ENCODE measurements around the gene GALNT4. TPM values are rescaled to one million over a fixed set of nuclear protein-coding genes. Genes with fewer than 3 reads are reported as not detected.

Gene GALNT4
- total and polyA plus RNA-seq, 2 of the 13 experiments (the other 11 are each of a cell fraction or from before 2014, with no cell fraction given): 4.9 to 6.8 TPM

- no peak for TF ChIP-seq PBX3 (CRISPR knock-in tag; IDR thresholded peaks at IDR 0.05; ENCODE audit: borderline replicate concordance)
- TF ChIP-seq ZFYVE20 (CRISPR knock-in tag; IDR thresholded peaks at IDR 0.05; ENCODE audit: borderline replicate concordance, low read depth): no peak
- no peak for TF ChIP-seq HCFC1 (IDR thresholded peaks at IDR 0.05; ENCODE audit: low read depth, low read length)
- TF ChIP-seq ZMAT5 (CRISPR knock-in tag; IDR thresholded peaks at IDR 0.05; ENCODE audit: borderline replicate concordance, low read depth): no peak
- no peak for TF ChIP-seq ATF5 (CRISPR knock-in tag; IDR thresholded peaks at IDR 0.05; ENCODE audit: low read depth)
- TF ChIP-seq PREB (CRISPR knock-in tag; IDR thresholded peaks at IDR 0.05): no peak
- no peak for TF ChIP-seq ZNF33A (CRISPR knock-in tag; IDR thresholded peaks at IDR 0.05; ENCODE audit: borderline replicate concordance)
- TF ChIP-seq ZNF558 (CRISPR knock-in tag; IDR thresholded peaks at IDR 0.05; ENCODE audit: borderline replicate concordance): no peak
- TF ChIP-seq AKAP8 (CRISPR knock-in tag; IDR thresholded peaks at IDR 0.05): no peak
- no peak for TF ChIP-seq ZNF12 (CRISPR knock-in tag; IDR thresholded peaks at IDR 0.05)
- no peak for TF ChIP-seq ZBTB34 (CRISPR knock-in tag; IDR thresholded peaks at IDR 0.05)
- TF ChIP-seq MLXIP (CRISPR knock-in tag; IDR thresholded peaks at IDR 0.05; ENCODE audit: borderline replicate concordance): no peak
- TF ChIP-seq ZNF770 (CRISPR knock-in tag; IDR thresholded peaks at IDR 0.05): no peak
- no peak for TF ChIP-seq AGO2 (optimal IDR thresholded peaks at IDR 0.05; ENCODE audit: low read depth, low read length)
- no peak for TF ChIP-seq CHD2 (IDR thresholded peaks at IDR 0.05; ENCODE audit: low read depth, low read length)
- no peak for TF ChIP-seq DMAP1 (CRISPR knock-in tag; IDR thresholded peaks at IDR 0.05)
- no peak for TF ChIP-seq ZNF253 (CRISPR knock-in tag; IDR thresholded peaks at IDR 0.05; ENCODE audit: borderline replicate concordance)
Observed at GRCh38 chr12:89521364-89522223, 3.0 kb downstream of the GALNT4 start (continued).
